AG09309 (cell line): ENCODE results near the gene CCL1.

Source experiments
- DNase-seq: peaks from one replicate; pipeline ENCODE4 v3.0.0-alpha.2; 2010; ENCODE audit warnings: low read depth
- H3K4me3 ChIP-seq: 2 replicates; pipeline ENCODE4 v1.5.1; 2011; ENCODE audit warnings: mild to moderate bottlenecking, low read depth, low read length, moderate library complexity; ENCODE audit not compliant: control insufficient read depth
- TF ChIP-seq, protein P1 (sequence below): IDR thresholded peaks from 2 replicates; pipeline ENCODE4 v1.5.1; 2011; ENCODE audit warnings: mild to moderate bottlenecking, low read depth, low read length, inconsistent platforms; ENCODE audit not compliant: insufficient read depth, control insufficient read depth; ENCODE audit errors: missing control alignments

Gene CCL1

DNA sequence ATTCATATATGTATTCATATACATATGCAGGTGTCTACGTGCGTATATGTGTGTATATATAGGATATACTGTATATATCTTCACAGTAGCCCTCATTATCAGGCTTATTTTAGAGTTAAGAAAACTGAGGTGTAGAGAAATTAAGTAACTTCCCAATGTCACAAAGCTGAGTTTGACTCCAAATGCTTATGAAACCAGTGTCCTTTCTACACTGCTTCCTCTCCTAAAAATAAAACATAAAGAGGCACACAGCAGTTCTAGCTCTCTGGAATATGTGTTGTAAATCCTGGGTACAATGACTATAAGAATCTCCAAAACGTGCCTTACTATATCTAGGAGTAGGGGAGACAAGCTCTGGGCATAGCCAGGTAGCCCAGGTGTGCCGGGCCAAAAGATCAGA lies 40.0 kb upstream of the CCL1 start:
- DNase-seq, result no peak
- TF ChIP-seq, protein P1, sequence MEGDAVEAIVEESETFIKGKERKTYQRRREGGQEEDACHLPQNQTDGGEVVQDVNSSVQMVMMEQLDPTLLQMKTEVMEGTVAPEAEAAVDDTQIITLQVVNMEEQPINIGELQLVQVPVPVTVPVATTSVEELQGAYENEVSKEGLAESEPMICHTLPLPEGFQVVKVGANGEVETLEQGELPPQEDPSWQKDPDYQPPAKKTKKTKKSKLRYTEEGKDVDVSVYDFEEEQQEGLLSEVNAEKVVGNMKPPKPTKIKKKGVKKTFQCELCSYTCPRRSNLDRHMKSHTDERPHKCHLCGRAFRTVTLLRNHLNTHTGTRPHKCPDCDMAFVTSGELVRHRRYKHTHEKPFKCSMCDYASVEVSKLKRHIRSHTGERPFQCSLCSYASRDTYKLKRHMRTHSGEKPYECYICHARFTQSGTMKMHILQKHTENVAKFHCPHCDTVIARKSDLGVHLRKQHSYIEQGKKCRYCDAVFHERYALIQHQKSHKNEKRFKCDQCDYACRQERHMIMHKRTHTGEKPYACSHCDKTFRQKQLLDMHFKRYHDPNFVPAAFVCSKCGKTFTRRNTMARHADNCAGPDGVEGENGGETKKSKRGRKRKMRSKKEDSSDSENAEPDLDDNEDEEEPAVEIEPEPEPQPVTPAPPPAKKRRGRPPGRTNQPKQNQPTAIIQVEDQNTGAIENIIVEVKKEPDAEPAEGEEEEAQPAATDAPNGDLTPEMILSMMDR, result no peak
- no peak overlapping the region for H3K4me3 ChIP-seq

DNA sequence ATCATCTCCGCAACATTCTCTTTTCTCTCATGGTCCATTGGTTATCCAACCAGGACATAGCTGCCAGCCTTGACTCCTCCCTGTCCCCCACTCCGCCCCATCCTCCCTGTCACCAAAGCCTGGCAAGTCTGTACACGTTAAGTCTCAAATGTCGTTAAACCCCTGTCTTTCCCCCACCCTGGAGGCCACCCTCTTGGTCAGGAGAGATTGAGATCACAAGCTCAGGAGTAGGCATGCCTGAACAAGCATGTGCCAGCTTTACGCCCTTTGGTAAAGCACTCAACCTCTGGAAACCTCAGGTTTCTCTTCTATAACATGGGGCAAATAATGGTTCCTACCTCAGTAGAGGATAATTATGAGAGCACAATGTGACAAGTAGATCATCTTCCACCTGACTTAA lies 38.1 kb upstream of the CCL1 start:
- no peak overlapping the region for H3K4me3 ChIP-seq
- TF ChIP-seq, protein P1, result no peak
- no peak for DNase-seq

DNA sequence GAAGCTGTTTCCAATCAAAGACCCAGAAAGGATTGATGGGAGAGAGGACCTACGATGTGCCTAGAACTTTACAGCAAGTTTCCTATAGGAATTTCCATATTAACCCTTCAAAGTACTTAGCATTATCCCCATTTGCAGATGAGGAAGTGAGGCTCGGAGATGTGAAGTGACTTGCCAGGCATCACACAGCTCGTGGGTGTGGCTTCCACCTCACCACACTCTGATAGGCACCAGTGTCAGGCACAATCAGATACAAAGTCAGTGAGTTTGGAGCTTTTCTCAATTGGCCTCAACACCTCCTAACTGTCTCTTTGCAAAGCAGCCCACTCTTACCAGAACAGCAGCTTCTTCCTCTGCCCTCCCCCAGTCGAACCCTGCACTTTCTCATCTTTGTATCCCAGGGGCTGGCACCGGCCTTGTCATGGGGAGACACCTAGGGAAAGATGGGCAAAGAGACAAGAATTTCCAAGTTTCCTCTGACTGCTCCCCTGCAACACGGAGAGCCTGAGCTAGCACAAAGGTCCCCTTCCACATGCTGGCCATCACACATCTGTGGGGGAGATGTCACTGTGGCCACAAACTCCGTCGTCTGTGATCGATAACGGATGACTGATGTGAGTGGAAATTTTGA lies 37.4 kb upstream of the CCL1 start:
- no peak overlapping the region for H3K4me3 ChIP-seq
- TF ChIP-seq, protein P1, result no peak
- DNase-seq, result no peak

DNA sequence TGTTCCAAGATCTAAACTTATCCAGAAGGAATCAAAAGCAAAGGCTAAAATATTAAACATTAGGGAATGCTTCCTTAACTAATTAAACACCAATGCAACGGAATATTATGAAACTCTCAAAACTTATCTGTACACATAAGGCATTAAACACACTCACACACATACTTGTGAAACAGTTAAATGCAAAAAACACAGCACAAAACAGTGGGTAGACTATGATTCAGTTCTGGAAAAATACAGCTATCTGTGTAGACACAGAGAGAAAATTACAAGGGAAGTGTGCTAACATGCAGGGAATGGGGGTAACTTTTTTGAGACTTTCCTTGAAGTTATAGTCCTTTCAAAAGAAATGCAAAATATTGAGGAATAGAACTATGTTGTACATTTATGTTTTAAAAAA lies 36.7 kb upstream of the CCL1 start:
- no peak for DNase-seq
- TF ChIP-seq, protein P1, result no peak
- no peak overlapping the region for H3K4me3 ChIP-seq

DNA sequence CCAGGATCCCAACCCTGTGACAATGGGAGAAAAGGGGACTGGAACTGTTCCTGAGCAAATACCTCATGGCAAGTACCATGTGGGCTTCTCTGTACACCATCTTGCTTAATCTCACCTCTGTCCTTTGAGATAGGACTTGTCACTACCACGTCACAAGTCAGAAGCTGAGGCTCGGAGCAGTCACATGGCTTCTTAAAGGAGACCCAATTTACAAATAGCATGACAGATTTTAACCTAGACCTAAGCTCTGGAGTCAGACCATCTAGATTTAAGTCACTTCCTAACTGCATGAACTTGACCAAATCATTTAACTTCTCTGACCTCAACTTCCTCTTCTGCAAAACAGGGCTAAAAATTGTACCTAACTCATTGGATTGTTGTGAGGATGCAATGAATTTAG lies 36.0 kb upstream of the CCL1 start:
- TF ChIP-seq, protein P1, result no peak
- no peak overlapping the region for H3K4me3 ChIP-seq
- DNase-seq, result no peak

DNA sequence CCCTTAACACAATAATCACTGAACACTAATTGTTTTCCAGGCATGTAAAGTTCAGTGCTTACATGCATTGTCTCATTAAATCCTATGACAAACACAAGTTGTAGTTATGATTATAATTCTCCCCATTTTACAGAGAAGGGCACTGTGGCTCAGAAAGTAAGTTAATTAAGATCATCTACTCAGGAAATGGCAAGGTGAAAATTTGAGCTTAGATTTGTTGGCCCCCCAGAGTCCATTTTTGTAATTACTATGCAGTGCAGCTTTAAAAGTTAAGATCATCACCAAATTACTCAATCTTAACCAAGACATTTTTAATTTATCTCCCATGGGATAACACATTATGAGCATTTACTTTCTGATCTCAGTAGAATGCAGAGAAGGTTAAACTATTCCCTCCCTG lies 34.2 kb upstream of the CCL1 start:
- no peak for DNase-seq
- H3K4me3 ChIP-seq, result no peak overlapping the region
- TF ChIP-seq, protein P1, result no peak

DNA sequence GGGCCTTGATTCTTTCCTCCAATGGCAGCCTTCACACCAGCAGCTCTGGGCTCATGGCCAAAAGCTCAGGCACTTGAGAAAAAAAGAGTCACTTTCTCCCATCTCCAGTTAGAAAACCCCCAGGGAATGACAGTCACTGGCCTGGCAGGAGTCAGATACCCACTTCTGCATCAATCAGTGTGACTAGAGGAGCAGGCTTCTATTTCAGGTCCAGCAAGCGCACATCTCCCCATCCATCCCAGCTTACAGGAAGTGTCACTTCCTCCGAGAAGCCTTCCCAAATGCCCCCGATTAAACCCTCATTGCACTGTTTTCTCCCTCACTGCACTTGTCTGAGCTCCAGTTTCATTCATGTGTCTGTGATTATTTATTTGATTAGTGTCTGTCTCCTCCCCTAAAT lies 30.4 kb upstream of the CCL1 start:
- no peak overlapping the region for H3K4me3 ChIP-seq
- TF ChIP-seq, protein P1, result no peak
- DNase-seq, result no peak
